T follicular helper cell (primary cell): ENCODE measurements around the gene SGO1.

ENCODE experiments used
- DNase-seq: peaks from one replicate; pipeline ENCODE4 v3.0.0-alpha.2; 2020; ENCODE audit warnings: low read depth

SGO1 gene

DNA sequence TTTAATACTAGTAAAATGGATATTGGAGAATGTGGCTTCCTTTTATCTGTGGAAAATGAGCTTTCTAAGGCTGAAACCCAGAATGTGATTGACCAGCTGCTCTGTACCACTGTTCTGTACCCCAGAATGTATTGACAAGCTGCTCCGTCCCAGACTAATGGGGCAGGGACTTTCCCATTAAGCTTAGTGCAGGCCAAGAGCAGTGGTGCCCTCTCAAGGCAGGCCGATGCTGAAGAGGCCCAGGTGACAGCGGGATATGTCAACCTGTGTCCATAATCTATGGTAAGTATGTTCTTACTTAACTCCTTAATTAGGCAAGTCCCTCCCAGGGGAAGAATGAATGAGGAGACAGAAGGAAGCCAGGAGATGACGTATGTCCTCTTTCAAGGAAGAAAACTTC lies 31.1 kb downstream of the SGO1 start:
- no peak for DNase-seq

DNA sequence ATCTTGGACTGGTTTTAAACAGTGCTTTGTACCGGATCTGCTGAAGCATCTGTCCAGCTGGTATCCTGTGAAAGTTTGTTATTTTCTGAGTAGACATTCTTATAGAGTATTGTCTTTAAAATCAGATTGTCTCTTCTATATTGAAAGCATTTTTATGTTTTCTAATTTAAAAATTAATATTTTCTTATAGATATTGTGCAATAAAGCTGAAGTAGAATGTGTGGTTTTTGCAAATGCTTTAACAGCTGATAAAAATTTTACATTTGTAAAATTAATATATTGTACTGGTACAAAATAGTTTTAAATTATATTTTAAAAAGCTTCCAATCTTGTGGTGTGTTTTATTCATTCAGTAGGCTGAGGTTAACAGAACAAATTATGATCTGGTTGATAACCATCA lies 31.9 kb downstream of the SGO1 start:
- DNase-seq = no peak

DNA sequence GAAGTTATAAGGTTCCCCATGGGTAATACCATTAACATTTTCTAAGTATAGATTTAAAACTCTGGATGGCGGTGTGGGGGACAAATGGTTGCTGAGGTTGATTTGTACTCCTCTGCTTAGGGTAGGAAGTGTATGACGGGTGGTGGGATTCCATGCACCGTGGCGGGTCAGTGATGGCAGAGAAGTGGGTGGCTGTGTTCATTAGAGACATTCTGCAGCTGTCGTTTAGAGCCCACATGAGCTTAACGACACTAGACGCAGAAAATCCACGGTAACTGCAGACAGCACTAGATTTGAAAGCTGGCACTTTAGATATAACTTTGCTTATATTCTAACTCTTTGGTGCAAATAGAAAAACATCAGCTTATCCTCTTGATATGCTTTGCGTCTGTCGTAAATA lies 37.5 kb downstream of the SGO1 start:
- DNase-seq = no peak

GRCh38 chr3:20147361-20147760 lies 38.6 kb downstream of the SGO1 start:
- no peak for DNase-seq

- DNase-seq = no peak
Observed at GRCh38 chr3:20146301-20146700, 39.7 kb downstream of the SGO1 start.

DNA sequence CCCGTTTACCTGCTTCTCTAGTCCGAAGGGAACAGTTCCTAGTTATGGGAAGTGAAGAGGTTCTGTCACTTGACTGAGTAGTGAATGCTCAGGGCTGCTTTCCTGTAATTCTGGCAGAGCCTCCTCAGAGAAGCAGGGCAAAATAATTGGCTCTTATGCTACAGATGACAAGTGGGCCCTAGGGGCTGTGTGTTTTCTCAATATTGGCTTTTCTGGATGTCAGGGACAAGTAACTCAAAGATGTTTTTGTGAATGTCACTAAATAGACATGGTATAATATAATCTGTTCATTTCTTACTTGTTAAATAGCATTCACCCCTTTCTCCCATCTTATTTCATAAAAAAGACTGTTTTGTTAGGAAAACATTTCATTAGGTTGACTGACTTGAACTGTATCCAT lies 40.1 kb downstream of the SGO1 start:
- no peak for DNase-seq

- no peak for DNase-seq
Observed at GRCh38 chr3:20143519-20143918, 42.5 kb downstream of the SGO1 start.

GRCh38 chr3:20142517-20142916 lies 43.5 kb downstream of the SGO1 start:
- DNase-seq = no peak

DNA sequence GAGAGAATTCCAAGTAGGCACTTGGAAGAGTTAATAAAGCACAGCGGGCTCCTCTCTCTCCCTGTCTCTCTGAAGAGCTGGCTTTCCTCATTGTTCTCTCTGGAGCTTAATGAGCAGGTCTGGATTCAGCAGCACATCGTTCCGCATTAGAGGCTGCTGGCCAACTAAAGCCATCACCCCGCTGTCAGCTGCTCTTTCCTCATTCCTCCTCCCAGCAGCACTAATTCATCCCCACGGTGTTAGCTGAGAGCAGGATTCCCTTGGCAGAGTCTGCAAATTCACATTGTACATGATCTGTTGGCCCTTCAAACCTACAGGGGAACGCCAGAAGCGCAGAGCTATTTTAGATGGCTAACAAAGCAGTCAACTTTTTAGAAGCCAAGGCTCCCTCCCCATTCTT lies 44.2 kb downstream of the SGO1 start:
- no peak for DNase-seq

- no peak for DNase-seq
Observed at GRCh38 chr3:20141316-20141715, 44.7 kb downstream of the SGO1 start.

DNA sequence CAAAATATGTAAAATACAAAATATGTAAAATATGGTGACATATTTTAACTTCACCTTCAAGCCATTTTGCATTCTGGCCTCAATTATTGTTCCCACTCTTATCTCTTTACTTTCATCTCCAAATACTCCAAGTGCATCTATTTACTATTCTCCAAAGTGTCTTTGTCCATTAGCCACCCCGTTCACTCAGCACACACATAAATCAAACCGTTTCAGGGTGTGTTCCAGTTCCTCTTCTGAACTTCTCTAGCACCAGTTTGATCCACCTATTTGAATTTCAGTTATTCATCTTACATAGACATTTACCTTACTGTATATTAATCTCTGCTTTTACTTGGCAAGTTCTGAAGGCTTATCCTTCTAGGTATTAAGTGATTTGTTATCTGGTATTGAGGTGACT lies 45.1 kb downstream of the SGO1 start:
- DNase-seq = no peak

- no peak for DNase-seq
Observed at GRCh38 chr3:20137647-20138046, 48.4 kb downstream of the SGO1 start.

GRCh38 chr3:20136231-20136630 lies 49.8 kb downstream of the SGO1 start:
- no peak for DNase-seq

DNA sequence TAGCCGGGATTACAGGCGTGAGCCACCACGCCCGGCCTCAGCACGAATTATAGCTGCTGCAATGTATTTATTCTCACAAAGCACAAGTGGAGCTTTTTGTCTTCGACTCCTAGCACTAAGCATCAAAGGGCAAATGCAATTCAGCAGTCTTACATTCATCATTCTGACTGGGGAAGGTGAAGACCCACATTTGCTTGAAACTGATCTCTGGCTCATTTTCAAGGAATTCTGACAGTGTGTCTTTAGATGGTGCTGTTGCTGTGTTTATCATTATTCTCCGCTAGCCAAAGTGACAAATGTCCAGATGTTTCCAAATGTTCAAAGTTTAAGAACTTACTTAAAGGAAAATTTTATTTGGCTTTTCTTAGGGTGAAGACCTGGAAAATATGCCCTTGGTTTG lies 55.9 kb downstream of the SGO1 start:
- no peak for DNase-seq

GRCh38 chr3:20128358-20128757 lies 57.6 kb downstream of the SGO1 start:
- DNase-seq = no peak

- DNase-seq = no peak
Observed at GRCh38 chr3:20125897-20126296, 60.1 kb downstream of the SGO1 start.

- no peak for DNase-seq
Observed at GRCh38 chr3:20125289-20125688, 60.7 kb downstream of the SGO1 start.

- no peak for DNase-seq
Observed at GRCh38 chr3:20123131-20123652, 62.8 kb downstream of the SGO1 start.

GRCh38 chr3:20121088-20121487 lies 64.9 kb downstream of the SGO1 start:
- no peak for DNase-seq
